Liver (tissue), 3 donors: ENCODE measurements around the gene SLBP.

Experiments used
- RAD21 ChIP-seq, 2 donors: IDR thresholded peaks; 2 replicates each; pipeline ENCODE4 v1.6.1; 2016; ENCODE audit warnings: antibody characterized with exemption in 2 of 2, mild to moderate bottlenecking in 2 of 2
- TF ChIP-seq, protein P1 (sequence below): fragments of 150-350 bp; IDR thresholded peaks from 2 replicates; pipeline ENCODE4 v1.5.1; 2017; ENCODE audit warnings: improper control_type of control experiment, low read depth, low read length; ENCODE audit not compliant: missing input control
- TF ChIP-seq, protein P2 (sequence below): IDR thresholded peaks from 2 replicates; pipeline ENCODE4 v1.6.1; 2016; ENCODE audit warnings: antibody characterized with exemption, mild to moderate bottlenecking
- donor health status: healthy.
- donor health status: healthy.

GRCh38 chr4:1666391-1666790 is 45.7 kb downstream of the SLBP start:
- TF ChIP-seq, protein P1, sequence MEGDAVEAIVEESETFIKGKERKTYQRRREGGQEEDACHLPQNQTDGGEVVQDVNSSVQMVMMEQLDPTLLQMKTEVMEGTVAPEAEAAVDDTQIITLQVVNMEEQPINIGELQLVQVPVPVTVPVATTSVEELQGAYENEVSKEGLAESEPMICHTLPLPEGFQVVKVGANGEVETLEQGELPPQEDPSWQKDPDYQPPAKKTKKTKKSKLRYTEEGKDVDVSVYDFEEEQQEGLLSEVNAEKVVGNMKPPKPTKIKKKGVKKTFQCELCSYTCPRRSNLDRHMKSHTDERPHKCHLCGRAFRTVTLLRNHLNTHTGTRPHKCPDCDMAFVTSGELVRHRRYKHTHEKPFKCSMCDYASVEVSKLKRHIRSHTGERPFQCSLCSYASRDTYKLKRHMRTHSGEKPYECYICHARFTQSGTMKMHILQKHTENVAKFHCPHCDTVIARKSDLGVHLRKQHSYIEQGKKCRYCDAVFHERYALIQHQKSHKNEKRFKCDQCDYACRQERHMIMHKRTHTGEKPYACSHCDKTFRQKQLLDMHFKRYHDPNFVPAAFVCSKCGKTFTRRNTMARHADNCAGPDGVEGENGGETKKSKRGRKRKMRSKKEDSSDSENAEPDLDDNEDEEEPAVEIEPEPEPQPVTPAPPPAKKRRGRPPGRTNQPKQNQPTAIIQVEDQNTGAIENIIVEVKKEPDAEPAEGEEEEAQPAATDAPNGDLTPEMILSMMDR = no peak
- TF ChIP-seq, protein P2, sequence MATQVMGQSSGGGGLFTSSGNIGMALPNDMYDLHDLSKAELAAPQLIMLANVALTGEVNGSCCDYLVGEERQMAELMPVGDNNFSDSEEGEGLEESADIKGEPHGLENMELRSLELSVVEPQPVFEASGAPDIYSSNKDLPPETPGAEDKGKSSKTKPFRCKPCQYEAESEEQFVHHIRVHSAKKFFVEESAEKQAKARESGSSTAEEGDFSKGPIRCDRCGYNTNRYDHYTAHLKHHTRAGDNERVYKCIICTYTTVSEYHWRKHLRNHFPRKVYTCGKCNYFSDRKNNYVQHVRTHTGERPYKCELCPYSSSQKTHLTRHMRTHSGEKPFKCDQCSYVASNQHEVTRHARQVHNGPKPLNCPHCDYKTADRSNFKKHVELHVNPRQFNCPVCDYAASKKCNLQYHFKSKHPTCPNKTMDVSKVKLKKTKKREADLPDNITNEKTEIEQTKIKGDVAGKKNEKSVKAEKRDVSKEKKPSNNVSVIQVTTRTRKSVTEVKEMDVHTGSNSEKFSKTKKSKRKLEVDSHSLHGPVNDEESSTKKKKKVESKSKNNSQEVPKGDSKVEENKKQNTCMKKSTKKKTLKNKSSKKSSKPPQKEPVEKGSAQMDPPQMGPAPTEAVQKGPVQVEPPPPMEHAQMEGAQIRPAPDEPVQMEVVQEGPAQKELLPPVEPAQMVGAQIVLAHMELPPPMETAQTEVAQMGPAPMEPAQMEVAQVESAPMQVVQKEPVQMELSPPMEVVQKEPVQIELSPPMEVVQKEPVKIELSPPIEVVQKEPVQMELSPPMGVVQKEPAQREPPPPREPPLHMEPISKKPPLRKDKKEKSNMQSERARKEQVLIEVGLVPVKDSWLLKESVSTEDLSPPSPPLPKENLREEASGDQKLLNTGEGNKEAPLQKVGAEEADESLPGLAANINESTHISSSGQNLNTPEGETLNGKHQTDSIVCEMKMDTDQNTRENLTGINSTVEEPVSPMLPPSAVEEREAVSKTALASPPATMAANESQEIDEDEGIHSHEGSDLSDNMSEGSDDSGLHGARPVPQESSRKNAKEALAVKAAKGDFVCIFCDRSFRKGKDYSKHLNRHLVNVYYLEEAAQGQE = no peak
- no peak for TF ChIP-seq RAD21 (IDR thresholded peaks at IDR 0.05)
